SU-DHL-6 (cell line): ENCODE results near the gene BLMH.

Experiments
- H2AFZ ChIP-seq: fragments of 200-600 bp; sonication (generic); 2 replicates; pipeline ENCODE4 v1.6.1; 2014; ENCODE audit warnings: low read depth, mild to moderate bottlenecking, moderate library complexity, mixed read lengths, antibody characterized with exemption, low read length; ENCODE audit not compliant: severe bottlenecking
- H3F3A ChIP-seq: fragments of 200-600 bp; shearing (Covaris generic); 2 replicates; pipeline ENCODE4 v1.6.0; 2016; ENCODE audit warnings: antibody characterized with exemption, mild to moderate bottlenecking; ENCODE audit not compliant: insufficient read depth
- H3K27ac ChIP-seq: fragments of 200-600 bp; sonication (generic); 2 replicates; pipeline ENCODE4 v1.5.1; 2016; ENCODE audit warnings: low read depth, mild to moderate bottlenecking, low read length, moderate library complexity, mixed read lengths
- H3K27me3 ChIP-seq: fragments of 200-600 bp; sonication (generic), shearing (Covaris generic); 2 replicates; pipeline ENCODE4 v1.6.0; 2014; ENCODE audit warnings: mild to moderate bottlenecking, low read length
- H3K36me3 ChIP-seq: fragments of 200-600 bp; sonication (generic); 2 replicates; pipeline ENCODE4 v1.6.1; 2014; ENCODE audit warnings: mild to moderate bottlenecking, low read length, mixed read lengths
- H3K4me2 ChIP-seq: fragments of 300-600, 200-600 bp; shearing (Covaris generic), sonication (generic); 2 replicates; pipeline ENCODE4 v1.6.0; 2014; ENCODE audit warnings: low read length, low read depth, mild to moderate bottlenecking; ENCODE audit not compliant: poor library complexity, severe bottlenecking
- H3K4me3 ChIP-seq: fragments of 200-600 bp; sonication (generic); 2 replicates; pipeline ENCODE4 v1.5.1; 2014; ENCODE audit warnings: antibody characterized with exemption, low read length, mild to moderate bottlenecking, mixed read lengths; ENCODE audit not compliant: insufficient read depth, poor library complexity, severe bottlenecking
- H3K79me2 ChIP-seq: fragments of 200-600 bp; sonication (generic); 2 replicates; pipeline ENCODE4 v1.6.1; 2014; ENCODE audit warnings: mild to moderate bottlenecking, low read length, moderate library complexity; ENCODE audit not compliant: insufficient read depth
- H3K9ac ChIP-seq: fragments of 200-600 bp; sonication (generic); 2 replicates; pipeline ENCODE4 v1.7.0; 2014; ENCODE audit warnings: mild to moderate bottlenecking, low read length
- H3K9me2 ChIP-seq: fragments of 200-600 bp; sonication (generic); replicated peaks from 2 replicates; pipeline ENCODE4 v1.6.1; 2014; ENCODE audit warnings: low read length; ENCODE audit not compliant: insufficient read depth
- H3K9me3 ChIP-seq: fragments of 200-600 bp; sonication (generic); 2 replicates; pipeline ENCODE4 v1.6.1; 2014; ENCODE audit warnings: low read length, mixed read lengths; ENCODE audit not compliant: insufficient read depth
- H4K20me1 ChIP-seq: fragments of 200-600 bp; sonication (generic); 2 replicates; pipeline ENCODE4 v1.6.1; 2014; ENCODE audit warnings: low read depth, mild to moderate bottlenecking, antibody characterized with exemption, low read length, moderate library complexity, mixed read lengths
- CTCF ChIP-seq: fragments of 200-600 bp; sonication (generic); IDR thresholded peaks from one replicate; pipeline ENCODE4 v1.5.1; 2017; ENCODE audit warnings: antibody characterized with exemption, mild to moderate bottlenecking, low read length, moderate library complexity; ENCODE audit not compliant: insufficient read depth, poor library complexity, severe bottlenecking
- EZH2phosphoT487 ChIP-seq: fragments of 200-600 bp; sonication (generic), shearing (Covaris generic); conservative IDR thresholded peaks from 2 replicates; pipeline ENCODE4 v1.6.1; 2018; ENCODE audit warnings: mild to moderate bottlenecking, antibody characterized with exemption, low read length, moderate library complexity, mixed read lengths

BLMH gene

GRCh38 chr17:30222251-30222650 is 69.5 kb downstream of the BLMH start:
- TF ChIP-seq CTCF = no peak

GRCh38 chr17:30221346-30221745 is 70.4 kb downstream of the BLMH start:
- Histone ChIP-seq H4K20me1 (no peaks in the 10 kb centered on the region), H3K79me2 (no peaks in the 10 kb centered on the region), H3K9me2 (no peaks in the 10 kb centered on the region), H3K36me3 (no peaks in the 10 kb centered on the region), H3K9me3 (no peaks in the 10 kb centered on the region), H3K4me3 (no peak overlapping the region), H3K9ac (no peak overlapping the region), H3K4me2 (no peak overlapping the region), H3K27me3 (no peaks in the 10 kb centered on the region), H3F3A (no peaks in the 10 kb centered on the region), H2AFZ (no peak overlapping the region), H3K27ac (no peak overlapping the region)
- TF ChIP-seq EZH2phosphoT487 (no peak), CTCF (no peak)

More at GRCh38 chr17:30222251-30222650, 69.5 kb downstream of the BLMH start:
- Histone ChIP-seq H3K27ac (no peak overlapping the region), H3K9me3 (no peaks in the 10 kb centered on the region), H3F3A (no peaks in the 10 kb centered on the region), H2AFZ (no peak overlapping the region), H3K79me2 (no peaks in the 10 kb centered on the region), H3K4me3 (no peak overlapping the region), H3K9me2 (no peaks in the 10 kb centered on the region), H3K4me2 (no peak overlapping the region), H3K36me3 (no peaks in the 10 kb centered on the region), H3K27me3 (no peaks in the 10 kb centered on the region), H4K20me1 (no peaks in the 10 kb centered on the region), H3K9ac (no peak overlapping the region)

GRCh38 chr17:30220414-30220813 is 71.3 kb downstream of the BLMH start:
- Histone ChIP-seq H3K27me3 (no peaks in the 10 kb centered on the region), H4K20me1 (no peaks in the 10 kb centered on the region), H3K9ac (no peak overlapping the region), H2AFZ (no peak overlapping the region), H3K27ac (no peak overlapping the region), H3K4me2 (no peak overlapping the region), H3K9me2 (no peaks in the 10 kb centered on the region), H3K79me2 (no peaks in the 10 kb centered on the region), H3F3A (no peaks in the 10 kb centered on the region), H3K4me3 (no peak overlapping the region), H3K36me3 (no peaks in the 10 kb centered on the region), H3K9me3 (no peaks in the 10 kb centered on the region)
- TF ChIP-seq CTCF (no peak), EZH2phosphoT487 (no peak)

GRCh38 chr17:30219833-30220232 is 71.9 kb downstream of the BLMH start:
- H3K9ac ChIP-seq = no peak overlapping the region
- no peaks in the 10 kb centered on the region for H3K27me3 ChIP-seq
- no peak overlapping the region for H3K4me3 ChIP-seq
- H3K27ac ChIP-seq = no peak overlapping the region
- H3K9me2 ChIP-seq = no peaks in the 10 kb centered on the region
- TF ChIP-seq CTCF (no peak), EZH2phosphoT487 (no peak)
- no peaks in the 10 kb centered on the region for H3F3A ChIP-seq
- no peaks in the 10 kb centered on the region for H3K79me2 ChIP-seq
- no peak overlapping the region for H2AFZ ChIP-seq
- no peaks in the 10 kb centered on the region for H3K9me3 ChIP-seq
- no peaks in the 10 kb centered on the region for H3K36me3 ChIP-seq
- H4K20me1 ChIP-seq = no peaks in the 10 kb centered on the region
- H3K4me2 ChIP-seq = no peak overlapping the region
